Measurements from ENCODE around the gene CFAP46.
"Not testable (repeated sequence)": the region's sequence is repeated elsewhere in the genome, so short reads cannot be mapped to it uniquely, and the experiment has no call there.

Gene CFAP46

GRCh38 chr10:132860532-132860931 is 81.8 kb downstream of the CFAP46 start:
- no peak for DNase-seq

DNA sequence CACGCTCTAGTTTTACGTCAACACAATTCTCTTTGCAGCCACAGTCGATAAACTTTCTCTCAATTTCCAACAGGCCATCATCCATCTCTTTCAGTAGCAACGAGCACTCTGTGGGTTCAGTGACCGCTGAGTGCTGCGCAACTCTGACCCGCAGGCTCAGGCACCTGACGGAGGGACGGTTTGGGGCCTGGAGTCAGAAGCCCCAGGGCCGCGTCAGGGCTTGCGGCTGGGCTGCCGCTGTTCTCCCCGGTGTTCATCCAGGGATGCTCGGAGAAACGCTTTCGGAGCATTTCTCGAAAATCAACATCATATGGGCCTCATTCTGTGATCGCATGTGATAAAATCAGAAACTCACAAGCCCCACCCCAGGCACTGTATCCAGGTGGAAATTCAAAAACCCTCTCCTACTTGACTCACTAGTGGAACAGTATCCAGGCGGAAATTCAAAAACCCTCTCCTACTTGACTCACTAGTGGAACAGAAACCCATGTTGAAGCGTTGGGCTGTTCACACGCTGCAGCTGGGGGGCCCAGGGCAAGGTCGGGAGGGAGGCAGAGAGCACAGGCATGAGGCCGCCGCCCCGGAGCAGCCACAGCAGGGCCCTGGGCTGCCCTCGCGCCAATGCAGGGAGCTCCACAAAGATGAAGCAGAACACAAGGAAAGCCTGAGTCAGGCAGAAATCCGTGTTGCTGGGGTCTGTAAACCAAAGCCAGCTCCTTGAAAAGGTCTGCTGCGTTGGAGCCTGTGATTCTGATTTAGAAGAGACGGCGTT is 83.1 kb downstream of the CFAP46 start:
- no peak for DNase-seq

- DNase-seq: no peak
Observed at GRCh38 chr10:132858121-132859081, 84.0 kb downstream of the CFAP46 start.

DNA sequence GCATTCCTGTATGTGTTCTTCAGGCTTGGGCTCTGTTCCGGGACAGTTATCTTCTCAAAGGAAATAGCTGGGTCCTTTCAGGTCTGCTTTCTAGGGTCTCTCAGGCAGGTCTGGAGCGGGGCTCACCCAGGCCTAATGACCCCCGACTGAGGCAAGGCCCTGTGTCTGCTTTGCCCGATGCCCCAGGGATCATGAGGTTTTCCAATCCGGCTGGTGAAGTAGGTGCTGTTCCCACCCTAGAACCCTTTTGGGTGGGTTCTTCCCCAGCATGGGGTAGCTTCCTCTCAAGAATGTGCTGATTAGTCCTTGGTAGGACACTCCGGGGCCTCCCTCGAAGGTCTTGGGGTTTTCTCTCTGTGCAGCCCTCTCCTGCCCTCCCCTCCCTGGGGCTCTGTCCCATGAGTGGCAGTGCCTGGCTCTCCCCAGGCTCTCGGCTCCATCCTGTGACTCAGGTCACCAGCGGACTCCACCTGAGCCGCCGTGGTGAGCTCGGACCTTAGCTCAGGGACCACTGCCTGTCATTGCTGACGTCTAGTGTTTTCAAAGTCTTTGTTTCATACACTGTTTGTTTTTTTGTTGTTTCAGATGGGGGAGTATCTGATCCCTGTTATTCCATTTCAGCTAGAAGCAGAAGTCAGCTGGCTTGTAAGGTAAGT is 85.4 kb downstream of the CFAP46 start:
- no peak for DNase-seq

DNA sequence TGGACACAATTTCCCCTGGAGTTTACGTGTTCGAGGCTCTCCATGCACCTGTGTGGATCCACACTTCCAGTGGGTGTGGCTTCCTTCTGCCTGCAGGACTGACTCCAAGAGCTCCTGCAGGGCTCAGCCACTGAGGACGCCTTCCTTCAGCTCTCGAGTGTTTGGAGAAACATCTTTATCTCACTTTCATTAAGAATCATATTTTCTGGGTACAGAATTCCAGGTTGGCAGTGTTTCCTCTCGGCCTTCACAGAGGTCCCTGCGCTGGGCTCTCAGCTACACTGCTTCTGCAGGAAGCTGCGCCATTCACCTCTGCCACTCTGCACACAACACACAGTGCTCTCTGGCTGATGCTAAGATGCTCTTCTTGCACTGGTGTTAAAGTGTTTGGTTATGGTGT is 86.5 kb downstream of the CFAP46 start:
- DNase-seq: no peak

GRCh38 chr10:132851451-132851850 is 90.9 kb downstream of the CFAP46 start:
- no peak for DNase-seq

DNA sequence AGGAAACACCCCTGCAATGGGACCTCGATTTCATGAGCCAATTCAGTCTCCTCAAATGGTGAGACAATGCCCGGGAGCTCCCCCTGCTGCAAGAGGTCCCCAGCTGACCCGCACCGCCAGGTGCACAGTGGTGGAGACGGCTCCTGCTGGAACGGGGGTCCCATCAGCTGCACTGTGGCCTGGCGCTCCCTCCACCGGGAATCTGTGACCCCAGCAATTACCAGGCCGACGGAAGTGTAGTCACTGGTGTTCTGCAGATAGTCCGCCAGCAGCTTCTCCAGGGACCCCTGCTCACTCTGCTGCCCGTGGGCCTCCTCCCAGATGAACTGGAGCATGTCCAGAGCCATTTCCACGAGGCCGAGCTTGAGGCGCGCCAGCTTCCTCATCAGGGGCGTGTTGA is 91.5 kb downstream of the CFAP46 start:
- no peak for DNase-seq

DNA sequence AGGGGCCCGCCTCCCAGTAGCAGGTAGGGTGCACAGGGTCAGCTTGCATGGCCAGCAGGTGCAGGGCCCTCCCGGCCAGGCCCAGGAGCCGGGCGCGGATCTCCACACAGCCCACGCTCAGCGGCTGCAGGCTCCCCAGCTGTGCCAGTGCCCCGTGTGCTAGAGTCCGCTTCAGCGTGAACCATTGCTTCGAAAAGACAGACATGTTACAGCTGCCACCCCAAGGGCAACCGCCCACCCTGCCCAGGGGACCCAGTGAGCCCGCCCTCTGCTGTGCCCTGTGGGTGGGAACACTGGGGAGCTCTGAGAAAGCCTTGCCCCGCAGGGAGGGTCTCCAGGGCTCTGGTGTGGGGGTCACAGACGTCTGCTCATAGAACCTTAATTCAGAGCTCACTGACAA is 92.1 kb downstream of the CFAP46 start:
- DNase-seq: no peak

DNA sequence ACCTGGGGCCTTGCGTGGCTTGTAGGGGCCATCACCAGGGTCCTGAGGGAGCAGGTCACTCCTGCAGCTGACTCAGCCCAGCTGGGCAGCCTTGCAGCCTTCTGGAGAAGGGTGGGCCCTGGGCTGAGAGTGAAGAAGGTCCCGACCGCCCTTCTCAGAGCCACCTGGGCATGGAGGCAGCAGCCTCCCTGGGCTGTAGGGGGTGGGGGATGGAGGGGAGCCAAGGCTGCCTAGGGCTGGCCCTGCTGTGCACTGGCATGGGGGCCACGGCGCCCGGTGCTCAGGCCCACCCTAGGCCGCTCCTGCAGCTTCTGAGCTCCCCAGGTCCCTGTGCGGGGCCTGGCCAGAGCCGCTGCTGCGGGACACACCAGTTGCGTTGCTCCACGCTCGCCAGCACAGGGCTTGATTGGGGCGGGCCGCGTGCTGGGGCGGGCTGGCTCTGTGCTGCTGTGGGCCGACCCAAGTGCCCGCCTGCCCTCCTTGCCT is 92.8 kb downstream of the CFAP46 start:
- DNase-seq: no peak

DNA sequence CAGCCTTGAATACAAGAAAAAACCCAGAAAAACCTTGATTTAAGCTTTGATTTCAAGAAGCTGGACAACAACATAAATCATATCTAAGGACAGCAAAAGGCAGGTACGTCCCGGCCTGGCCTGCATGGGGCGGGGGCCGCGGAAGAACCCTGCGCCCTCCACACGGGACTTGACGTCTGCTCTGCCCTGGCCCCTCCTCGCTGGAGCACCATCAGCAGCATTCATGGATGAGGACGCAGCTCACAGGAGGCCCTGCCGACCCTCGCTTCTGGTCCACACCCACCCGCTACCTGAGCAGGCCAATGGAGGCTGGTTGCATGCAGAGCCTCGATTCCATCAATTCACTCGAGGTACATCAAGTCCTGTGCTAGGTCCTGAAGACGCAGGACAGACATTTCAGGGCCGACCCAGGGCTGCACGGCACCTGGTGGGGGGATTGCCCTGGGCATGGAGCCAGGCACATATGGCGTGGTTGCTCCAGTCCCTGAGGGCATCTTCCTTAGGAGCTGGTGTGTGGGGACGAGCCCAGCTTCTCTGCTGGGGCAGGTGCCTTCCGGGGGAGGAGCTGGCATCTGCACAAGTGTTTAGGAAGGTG is 93.3 kb downstream of the CFAP46 start:
- DNase-seq: no peak

- no peak for DNase-seq
Observed at GRCh38 chr10:132848291-132848701, 94.1 kb downstream of the CFAP46 start.

- DNase-seq: no peak
Observed at GRCh38 chr10:132847856-132848255, 94.5 kb downstream of the CFAP46 start.

- no peak for DNase-seq
Observed at GRCh38 chr10:132847416-132847777, 95.0 kb downstream of the CFAP46 start.

- no peak for DNase-seq
Observed at GRCh38 chr10:132846631-132847415, 95.5 kb downstream of the CFAP46 start.

DNA sequence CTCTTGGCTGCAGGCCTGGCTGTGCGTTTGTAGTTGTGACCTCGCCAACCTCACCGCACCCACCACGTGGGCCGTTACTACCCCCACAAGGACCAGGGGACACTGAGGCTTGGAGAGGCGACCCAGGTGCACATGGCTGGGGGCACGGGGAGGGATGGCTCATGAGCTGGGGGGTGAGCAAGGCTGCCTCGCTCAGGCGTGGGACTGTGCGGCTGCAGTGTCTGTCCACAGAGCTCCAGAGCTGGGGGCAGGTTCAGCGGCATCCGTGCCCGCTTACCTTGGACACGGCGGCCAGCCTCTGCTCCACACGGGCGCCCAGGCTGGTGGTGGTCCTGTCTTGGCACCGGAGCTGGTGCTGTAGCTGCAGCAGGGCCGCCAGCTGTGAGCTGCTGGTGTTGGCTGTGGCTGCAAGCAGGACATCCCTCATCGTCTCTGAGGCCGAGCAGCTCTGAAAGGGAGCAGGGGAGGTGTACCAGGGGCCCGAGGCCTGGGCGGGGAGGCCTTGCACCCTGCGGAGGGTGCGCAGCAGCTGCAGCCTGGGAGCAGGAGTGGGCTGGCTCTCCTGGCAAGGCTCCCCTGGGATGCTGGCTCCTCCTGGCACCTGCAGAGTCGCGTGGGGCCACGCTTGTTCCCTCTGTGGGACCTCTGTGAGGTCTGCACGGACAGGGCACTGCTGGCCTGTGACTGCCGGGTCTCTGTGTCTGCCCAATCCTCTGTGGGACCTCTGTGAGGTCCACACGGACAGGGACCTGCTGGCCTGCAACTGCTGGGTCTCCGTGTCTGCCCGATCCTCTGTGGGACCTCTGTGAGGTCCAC is 96.4 kb downstream of the CFAP46 start:
- DNase-seq: no peak

GRCh38 chr10:132845041-132845551 is 97.3 kb downstream of the CFAP46 start:
- no peak for DNase-seq

- DNase-seq: no peak
Observed at GRCh38 chr10:132844069-132844809, 98.1 kb downstream of the CFAP46 start.

- not testable (repeated sequence) for DNase-seq
Observed at GRCh38 chr10:132843276-132843675, 99.1 kb downstream of the CFAP46 start.

DNA sequence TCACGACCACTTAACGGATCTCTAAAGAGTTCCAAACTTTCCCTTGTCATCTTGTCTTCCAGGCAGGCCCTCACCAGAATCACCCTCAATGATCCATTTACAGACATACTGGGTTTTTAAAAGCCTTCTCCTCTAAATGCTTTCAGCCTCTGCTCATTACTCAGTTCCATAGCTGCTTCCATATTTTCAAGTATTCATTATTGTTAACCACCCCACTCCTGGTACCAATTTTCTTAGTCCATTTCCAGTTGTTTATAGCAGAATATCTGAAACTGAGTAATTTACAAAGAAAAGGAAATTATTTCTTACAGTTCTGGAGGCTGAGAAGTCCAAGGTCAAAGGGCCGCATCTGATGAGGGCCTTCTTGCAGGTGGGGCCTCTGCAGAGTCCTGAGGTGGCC is 100.0 kb downstream of the CFAP46 start:
- no peak for DNase-seq

GRCh38 chr10:132841615-132841975 is 100.8 kb downstream of the CFAP46 start:
- DNase-seq: no peak
